Measurements from ENCODE around the gene FADS6. TPM values are rescaled to one million over a fixed set of nuclear protein-coding genes. Genes with fewer than 3 reads are reported as not detected.

Gene FADS6
- total and polyA plus RNA-seq, 10 of the 15 experiments (the other 5 are each of a cell fraction or from before 2014, with no cell fraction given) = not detected

DNA sequence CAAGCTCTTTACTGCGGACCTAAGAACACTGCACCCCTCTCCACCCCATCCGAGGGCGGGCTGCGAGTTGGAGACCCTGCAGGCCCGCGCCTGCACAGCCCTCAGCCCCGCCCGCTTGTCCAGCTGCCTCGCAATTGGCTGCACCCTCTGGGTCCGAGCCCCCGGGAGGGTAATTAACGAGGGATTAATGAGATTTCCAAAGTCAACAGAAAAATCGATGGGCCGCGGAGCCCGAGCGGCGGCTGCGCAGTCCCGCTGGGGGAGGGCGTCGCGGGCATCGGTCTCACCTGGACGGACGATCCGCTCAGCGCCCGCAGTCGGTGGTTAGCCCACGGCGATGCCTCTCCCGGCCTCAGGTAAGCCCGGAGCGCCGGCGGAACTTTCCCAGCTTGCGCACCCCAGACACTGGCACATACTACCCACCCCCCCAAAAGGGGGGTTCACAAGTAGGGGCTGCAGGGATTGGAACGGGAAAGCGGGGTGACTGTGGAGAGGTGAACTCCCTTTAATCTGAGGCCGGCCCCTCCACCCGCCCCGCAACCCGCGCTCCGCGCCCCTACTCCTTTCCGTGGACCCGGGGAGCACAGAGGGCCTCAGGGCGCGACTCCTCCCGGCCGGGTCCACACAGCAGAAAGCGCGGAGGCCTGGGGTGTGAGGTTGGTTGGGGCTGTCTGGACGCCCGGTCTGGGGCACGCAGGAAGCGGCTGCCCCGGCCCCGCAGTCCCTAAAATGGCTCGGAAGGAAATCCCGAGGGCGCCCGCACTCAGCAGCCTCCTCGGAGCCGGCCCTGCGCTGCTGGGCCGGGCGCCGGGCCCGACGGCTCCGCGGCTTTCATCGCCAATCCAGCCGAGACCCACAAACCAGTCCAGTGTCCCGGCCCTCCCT, 42.4 kb upstream of the FADS6 start, which contains the start of gene OTOP3 (continued):
- TF ChIP-seq E2F8 (IDR thresholded peaks at IDR 0.05; ENCODE audit: low read depth, partially characterized antibody) = no peak
- TF ChIP-seq EP300 (IDR thresholded peaks at IDR 0.05; ENCODE audit: borderline replicate concordance in 1 of 2, control insufficient read depth in 1 of 2, low read depth in 2 of 2, low read length in 2 of 2) = no peak
- no peak for TF ChIP-seq NFXL1 (IDR thresholded peaks at IDR 0.05; ENCODE audit: borderline replicate concordance)
- no peak for TF ChIP-seq NR2C1 (IDR thresholded peaks at IDR 0.05)
- TF ChIP-seq NFIC (IDR thresholded peaks at IDR 0.05; ENCODE audit: low read depth, low read length) = no peak
- no peak for TF ChIP-seq SIX5 (IDR thresholded peaks at IDR 0.05; ENCODE audit: low read depth, low read length, severe bottlenecking)
- no peak for TF ChIP-seq ETV6 (conservative IDR thresholded peaks at IDR 0.05 in 1 of 2, IDR thresholded peaks at IDR 0.05 in 1 of 2; ENCODE audit: borderline replicate concordance in 1 of 2, low read depth in 1 of 2)
- TF ChIP-seq, protein P1, sequence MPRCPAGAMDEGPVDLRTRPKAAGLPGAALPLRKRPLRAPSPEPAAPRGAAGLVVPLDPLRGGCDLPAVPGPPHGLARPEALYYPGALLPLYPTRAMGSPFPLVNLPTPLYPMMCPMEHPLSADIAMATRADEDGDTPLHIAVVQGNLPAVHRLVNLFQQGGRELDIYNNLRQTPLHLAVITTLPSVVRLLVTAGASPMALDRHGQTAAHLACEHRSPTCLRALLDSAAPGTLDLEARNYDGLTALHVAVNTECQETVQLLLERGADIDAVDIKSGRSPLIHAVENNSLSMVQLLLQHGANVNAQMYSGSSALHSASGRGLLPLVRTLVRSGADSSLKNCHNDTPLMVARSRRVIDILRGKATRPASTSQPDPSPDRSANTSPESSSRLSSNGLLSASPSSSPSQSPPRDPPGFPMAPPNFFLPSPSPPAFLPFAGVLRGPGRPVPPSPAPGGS (IDR thresholded peaks at IDR 0.05; ENCODE audit: borderline replicate concordance, insufficient read depth, low read depth, low read length, poor library complexity, severe bottlenecking) = no peak
- no peak for TF ChIP-seq BACH1 (IDR thresholded peaks at IDR 0.05; ENCODE audit: borderline replicate concordance)

Measured in GM12878 (cell line).